ENCODE results near the gene MAP3K21. TPM values are rescaled to one million over a fixed set of nuclear protein-coding genes. Genes with fewer than 3 reads are reported as not detected.

Gene MAP3K21
- total and polyA plus RNA-seq, 10 donors: 0.38 to 4.6 (median 1.1) TPM

DNA sequence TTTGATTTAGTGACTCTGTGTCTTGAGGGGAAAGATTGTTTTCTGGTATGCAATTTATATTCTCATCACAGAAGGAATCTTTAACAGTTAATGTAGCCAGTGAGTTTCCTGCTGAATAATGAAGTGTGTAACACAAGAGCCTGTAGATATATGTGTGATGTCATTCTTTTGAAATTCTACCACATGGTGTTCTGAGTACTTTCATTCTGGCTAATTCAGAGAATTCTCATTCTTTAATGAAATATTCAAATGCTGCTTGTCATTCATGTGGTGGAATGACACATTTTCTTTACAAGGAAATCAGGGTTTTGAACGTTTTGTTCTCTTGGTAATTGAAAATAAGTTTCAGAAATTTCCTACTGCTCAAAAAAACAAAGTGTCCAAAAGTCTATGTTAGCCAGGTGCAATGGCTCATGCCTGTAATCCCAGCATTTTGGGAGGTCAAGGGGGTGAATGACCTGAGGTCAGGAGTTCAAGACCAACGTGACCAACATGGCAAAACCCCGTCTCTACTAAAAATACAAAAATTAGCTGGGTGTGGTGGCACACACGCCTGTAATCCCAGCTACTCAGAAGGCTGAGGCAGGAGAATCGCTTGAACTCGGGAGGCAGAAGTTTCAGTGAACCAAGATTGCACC is 79.6 kb downstream of the MAP3K21 start:
- TF ChIP-seq POLR2AphosphoS5 (IDR thresholded peaks at IDR 0.05): no peak
- TF ChIP-seq, protein P1, sequence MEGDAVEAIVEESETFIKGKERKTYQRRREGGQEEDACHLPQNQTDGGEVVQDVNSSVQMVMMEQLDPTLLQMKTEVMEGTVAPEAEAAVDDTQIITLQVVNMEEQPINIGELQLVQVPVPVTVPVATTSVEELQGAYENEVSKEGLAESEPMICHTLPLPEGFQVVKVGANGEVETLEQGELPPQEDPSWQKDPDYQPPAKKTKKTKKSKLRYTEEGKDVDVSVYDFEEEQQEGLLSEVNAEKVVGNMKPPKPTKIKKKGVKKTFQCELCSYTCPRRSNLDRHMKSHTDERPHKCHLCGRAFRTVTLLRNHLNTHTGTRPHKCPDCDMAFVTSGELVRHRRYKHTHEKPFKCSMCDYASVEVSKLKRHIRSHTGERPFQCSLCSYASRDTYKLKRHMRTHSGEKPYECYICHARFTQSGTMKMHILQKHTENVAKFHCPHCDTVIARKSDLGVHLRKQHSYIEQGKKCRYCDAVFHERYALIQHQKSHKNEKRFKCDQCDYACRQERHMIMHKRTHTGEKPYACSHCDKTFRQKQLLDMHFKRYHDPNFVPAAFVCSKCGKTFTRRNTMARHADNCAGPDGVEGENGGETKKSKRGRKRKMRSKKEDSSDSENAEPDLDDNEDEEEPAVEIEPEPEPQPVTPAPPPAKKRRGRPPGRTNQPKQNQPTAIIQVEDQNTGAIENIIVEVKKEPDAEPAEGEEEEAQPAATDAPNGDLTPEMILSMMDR (IDR thresholded peaks at IDR 0.05 in 8 of 11, conservative IDR thresholded peaks at IDR 0.05 in 3 of 11): no peak

DNA sequence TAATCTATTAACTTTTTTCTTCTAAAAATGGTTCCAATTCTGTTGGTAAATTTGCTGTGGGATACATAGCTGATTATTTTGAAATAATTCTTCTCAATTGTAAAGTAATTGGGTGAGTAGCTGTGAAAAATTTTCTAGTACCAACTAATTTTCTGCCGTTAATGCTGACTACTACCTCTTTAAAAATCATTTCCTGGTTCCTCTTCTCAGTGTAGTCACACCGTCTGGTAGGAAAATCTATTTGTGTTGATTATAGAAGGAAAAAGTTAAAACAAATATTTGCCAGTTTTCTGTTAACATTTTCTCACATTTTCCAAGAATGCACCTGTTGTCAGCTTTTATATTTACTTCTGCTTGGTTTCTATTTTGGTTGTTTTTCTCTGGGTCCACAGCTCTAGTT is 82.0 kb downstream of the MAP3K21 start:
- no peaks in the 10 kb centered on the region for H3K27me3 ChIP-seq (replicated peaks in 1 of 7)
- no peaks in the 10 kb centered on the region for H3K4me1 ChIP-seq
- DNase-seq: no peak
- TF ChIP-seq POLR2AphosphoS5 (IDR thresholded peaks at IDR 0.05) (no peak), POLR2A (IDR thresholded peaks at IDR 0.05) (no peak)
- TF ChIP-seq, protein P1 (IDR thresholded peaks at IDR 0.05 in 8 of 11, conservative IDR thresholded peaks at IDR 0.05 in 3 of 11): no peak
- peaks cover 0 to 19% (median 12%) of the 10 kb centered on the region in 8 donors for H3K9me3 ChIP-seq
- 16 to 36% (median 30%) methylated on average over 2 of the region's 2 CpGs for WGBS, 5 donors
- intact Hi-C loops (cut with DNase I; ENCODE audit: low total_unique reads): no loop called here
- no peaks in the 10 kb centered on the region for H3K36me3 ChIP-seq
- H3K4me3 ChIP-seq: no peak overlapping the region
- no peak overlapping the region for H3K27ac ChIP-seq

More for the DNA sequence above, 79.6 kb downstream of the MAP3K21 start:
- Histone ChIP-seq H3K27ac (no peak overlapping the region), H3K4me1 (no peaks in the 10 kb centered on the region), H3K4me3 (no peak overlapping the region), H3K9me3 (peaks cover 0 to 19% (median 12%) of the 10 kb centered on the region in 8 donors), H3K27me3 (replicated peaks in 1 of 7) (no peaks in the 10 kb centered on the region), H3K36me3 (no peaks in the 10 kb centered on the region)
- DNase-seq: no peak
- WGBS, 5 donors: 60 to 82% (median 73%) methylated on average over 6 of the region's 6 CpGs
- intact Hi-C loops (cut with DNase I; ENCODE audit: low total_unique reads): no loop called here

DNA sequence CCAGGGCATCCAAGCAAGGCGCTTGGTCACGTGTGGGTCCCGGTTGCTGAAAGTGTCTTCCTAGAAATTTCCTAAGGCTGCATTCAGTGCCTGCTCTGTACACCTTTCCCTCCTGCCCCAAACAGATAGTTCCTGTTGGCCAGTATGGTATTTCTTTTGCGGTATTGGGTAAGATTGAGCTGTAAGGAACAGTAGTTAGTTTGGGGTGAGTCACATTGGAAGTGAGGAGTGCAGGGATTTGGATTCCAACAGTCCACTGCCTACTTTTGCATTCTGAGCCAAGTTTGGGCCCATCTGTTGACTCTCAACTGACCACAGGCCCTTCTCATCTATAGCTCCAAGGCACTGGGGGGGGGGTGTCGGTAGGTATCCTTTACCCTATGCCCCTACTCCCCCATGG is 83.4 kb downstream of the MAP3K21 start:
- no peaks in the 10 kb centered on the region for H3K36me3 ChIP-seq

DNA sequence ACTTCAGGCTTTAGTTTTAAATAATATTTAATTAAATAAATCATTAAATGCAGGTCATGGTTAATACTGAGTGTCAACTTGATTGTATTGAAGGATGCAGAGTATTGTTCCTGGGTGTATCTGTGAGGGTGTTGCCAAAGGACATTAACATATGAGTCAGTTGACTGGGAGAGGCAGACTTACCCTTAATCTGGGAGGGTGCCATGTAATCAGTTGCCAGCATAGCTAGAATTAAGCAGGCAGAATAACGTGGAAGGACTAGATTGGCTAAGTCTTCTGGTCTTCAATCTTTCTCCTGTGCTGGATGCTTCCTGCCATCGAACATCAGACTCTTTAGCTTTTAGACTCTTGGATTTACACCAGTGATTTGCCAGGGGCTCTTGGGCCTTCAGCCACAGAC is 85.3 kb downstream of the MAP3K21 start:
- Histone ChIP-seq H3K9me3 (peaks cover 0 to 12% (median 6%) of the 10 kb centered on the region in 8 donors), H3K27ac (no peak overlapping the region), H3K36me3 (no peaks in the 10 kb centered on the region), H3K27me3 (replicated peaks in 1 of 7) (no peaks in the 10 kb centered on the region), H3K4me3 (no peak overlapping the region), H3K4me1 (no peaks in the 10 kb centered on the region)
- 71 to 92% (median 76%) methylated on average over 2 of the region's 2 CpGs for WGBS, 5 donors
- TF ChIP-seq POLR2AphosphoS5 (IDR thresholded peaks at IDR 0.05): no peak
- TF ChIP-seq POLR2A (IDR thresholded peaks at IDR 0.05): no peak
- TF ChIP-seq, protein P1 (IDR thresholded peaks at IDR 0.05 in 8 of 11, conservative IDR thresholded peaks at IDR 0.05 in 3 of 11): no peak
- no peak for DNase-seq
- intact Hi-C loops (cut with DNase I; ENCODE audit: low total_unique reads): no loop called here

More for the DNA sequence above, 83.4 kb downstream of the MAP3K21 start:
- TF ChIP-seq POLR2A (IDR thresholded peaks at IDR 0.05) (no peak), POLR2AphosphoS5 (IDR thresholded peaks at IDR 0.05) (no peak)
- TF ChIP-seq, protein P1 (IDR thresholded peaks at IDR 0.05 in 8 of 11, conservative IDR thresholded peaks at IDR 0.05 in 3 of 11): no peak
- intact Hi-C loops (cut with DNase I; ENCODE audit: low total_unique reads): no loop called here
- Histone ChIP-seq H3K4me1 (no peaks in the 10 kb centered on the region), H3K4me3 (no peak overlapping the region), H3K27ac (no peak overlapping the region), H3K27me3 (replicated peaks in 1 of 7) (no peaks in the 10 kb centered on the region), H3K9me3 (peaks cover 0 to 19% (median 12%) of the 10 kb centered on the region in 8 donors)
- 60 to 78% (median 70%) methylated on average over 5 of the region's 5 CpGs for WGBS, 5 donors
- DNase-seq: no peak

All from spleen (tissue), 11 donors.